GM19025 (cell line): ENCODE results near the gene PI4KB.

Experiments
- ATAC-seq: cut with Tn5 transposase; IDR thresholded peaks from one replicate; pipeline ENCODE4 v1.9.1; 2021; ENCODE audit warnings: mild to moderate bottlenecking, low read depth, moderate library complexity; ENCODE audit not compliant: unreplicated experiment

The PI4KB gene

GRCh38 chr1:151346769-151347522, 19.7 kb upstream of the PI4KB start, which contains the start of gene RFX5:
Gene RFX5 (minus strand): TSS chr1:151347252. CDS start chr1:151346320, 932 bp downstream.
- peak; percentile 97 for ATAC-seq

GRCh38 chr1:151346082-151346768, 19.0 kb upstream of the PI4KB start:
- no peak for ATAC-seq

- ATAC-seq = no peak
Measured at GRCh38 chr1:151344291-151344690, 17.1 kb upstream of the PI4KB start.

- no peak for ATAC-seq
Measured at GRCh38 chr1:151343587-151343986, 16.4 kb upstream of the PI4KB start.

- ATAC-seq = no peak
Measured at GRCh38 chr1:151342569-151342968, 15.4 kb upstream of the PI4KB start.

- ATAC-seq = no peak
Measured at GRCh38 chr1:151342021-151342420, 14.8 kb upstream of the PI4KB start.

DNA sequence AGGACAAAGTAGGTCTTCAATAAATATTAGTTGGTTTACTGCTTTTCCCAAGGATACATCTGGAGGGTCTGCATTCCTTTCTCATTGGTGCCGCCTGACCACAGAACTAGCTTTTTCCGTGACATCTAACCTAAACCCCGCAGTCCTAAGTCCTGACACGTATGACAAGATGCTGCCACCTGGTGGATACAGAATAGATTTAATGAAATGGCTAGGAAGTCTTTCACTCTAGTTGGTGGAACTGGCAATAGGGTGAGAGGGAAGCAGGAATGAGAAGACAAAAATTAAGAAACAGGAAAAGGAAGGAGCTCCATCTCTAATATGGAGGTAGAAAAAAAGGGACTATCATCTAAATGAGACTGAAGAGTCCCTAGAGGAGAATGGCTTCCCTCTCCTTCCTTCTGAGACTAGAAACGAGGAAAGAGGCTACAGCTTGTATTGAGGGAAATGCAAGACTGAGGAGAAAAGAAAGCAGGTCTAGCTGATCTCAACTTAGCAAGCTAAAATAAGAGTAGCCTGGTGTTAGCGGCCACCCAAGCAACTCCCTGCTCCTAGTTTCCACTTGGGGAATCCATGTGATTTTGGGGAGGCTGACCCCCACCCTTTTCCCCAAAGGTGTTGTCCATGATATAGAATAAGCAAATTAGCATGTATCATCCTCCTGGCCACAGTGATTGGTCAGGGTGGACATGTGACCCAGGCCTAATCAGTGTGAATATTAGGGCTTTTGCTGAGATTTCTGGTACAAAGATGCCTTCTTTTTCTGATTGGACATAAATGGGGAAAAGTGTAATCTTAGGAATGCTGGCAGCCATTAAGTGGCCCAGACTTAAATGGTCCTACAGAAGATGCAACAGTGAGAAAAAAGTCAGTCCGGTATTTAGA, 13.9 kb upstream of the PI4KB start:
- peak; percentile 57 for ATAC-seq

DNA sequence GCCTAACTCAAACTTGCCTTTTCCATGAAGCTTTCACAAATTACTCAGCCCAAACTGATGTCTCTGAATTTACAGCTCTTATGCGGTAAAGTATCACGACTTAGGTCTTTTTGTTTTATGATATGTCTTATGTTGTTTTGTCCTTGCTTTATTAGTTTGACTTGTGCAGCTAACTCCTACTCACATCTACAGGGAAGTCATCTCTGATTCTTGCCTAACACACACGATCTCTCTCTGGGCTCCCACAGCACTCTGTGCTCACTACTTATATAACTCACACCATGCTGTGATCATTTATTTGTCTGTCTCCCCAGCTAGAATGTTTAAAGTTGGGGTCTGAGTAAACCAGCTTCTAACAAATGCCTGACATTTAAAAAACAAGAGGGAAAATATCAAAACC, 9.3 kb upstream of the PI4KB start:
- ATAC-seq = no peak

DNA sequence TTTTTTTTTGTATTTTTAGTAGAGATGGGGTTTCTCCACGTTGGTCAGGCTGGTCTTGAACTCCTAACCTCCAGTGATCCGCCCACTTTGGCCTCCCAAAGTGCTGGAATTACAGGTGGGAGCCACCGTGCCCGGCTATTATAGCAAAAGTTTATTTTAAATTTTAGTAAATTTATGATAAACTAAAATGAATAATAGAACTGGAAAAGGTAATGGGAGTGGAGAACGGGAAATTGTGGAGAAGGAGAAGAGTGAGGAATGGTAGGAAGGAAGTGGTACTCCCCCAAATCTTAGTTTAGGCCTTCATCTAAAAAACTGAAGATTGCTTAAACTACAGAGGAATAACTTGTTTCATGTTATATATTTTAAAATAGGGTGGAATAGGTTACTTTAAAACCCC, 7.6 kb upstream of the PI4KB start:
- no peak for ATAC-seq

- peak; percentile 18 for ATAC-seq
Measured at GRCh38 chr1:151327903-151328674, 873 bp upstream of the PI4KB start.

DNA sequence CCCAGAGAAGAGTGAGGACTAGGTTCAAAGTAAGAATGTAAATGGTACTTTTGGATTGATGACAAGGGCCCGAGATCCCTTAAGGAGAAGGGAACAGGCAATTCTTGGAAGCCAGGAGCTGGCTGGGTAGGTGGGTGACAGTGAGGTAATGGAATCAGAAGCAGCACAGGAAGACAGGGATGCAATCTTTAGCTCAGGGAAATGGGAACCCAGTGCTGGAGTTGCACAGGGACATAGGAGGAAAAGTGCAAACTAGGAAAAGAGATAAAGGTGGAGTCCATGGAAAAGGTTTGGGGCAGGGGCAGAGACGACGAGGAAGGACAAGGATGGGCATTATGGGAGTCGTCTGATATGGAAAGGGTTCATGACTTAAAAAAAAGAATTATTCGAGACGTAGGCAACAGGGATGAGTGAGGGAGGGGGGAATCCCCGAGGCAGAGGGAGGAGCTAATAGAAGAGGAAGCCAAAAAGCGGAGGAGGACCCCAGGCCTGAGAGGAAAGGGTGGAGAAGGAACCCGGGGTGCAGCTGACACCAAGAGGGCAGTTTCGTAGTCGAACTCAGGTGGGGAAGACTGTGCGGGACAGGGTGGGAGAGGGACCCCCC, 495 bp downstream of the PI4KB start:
- ATAC-seq = peak; percentile 33

DNA sequence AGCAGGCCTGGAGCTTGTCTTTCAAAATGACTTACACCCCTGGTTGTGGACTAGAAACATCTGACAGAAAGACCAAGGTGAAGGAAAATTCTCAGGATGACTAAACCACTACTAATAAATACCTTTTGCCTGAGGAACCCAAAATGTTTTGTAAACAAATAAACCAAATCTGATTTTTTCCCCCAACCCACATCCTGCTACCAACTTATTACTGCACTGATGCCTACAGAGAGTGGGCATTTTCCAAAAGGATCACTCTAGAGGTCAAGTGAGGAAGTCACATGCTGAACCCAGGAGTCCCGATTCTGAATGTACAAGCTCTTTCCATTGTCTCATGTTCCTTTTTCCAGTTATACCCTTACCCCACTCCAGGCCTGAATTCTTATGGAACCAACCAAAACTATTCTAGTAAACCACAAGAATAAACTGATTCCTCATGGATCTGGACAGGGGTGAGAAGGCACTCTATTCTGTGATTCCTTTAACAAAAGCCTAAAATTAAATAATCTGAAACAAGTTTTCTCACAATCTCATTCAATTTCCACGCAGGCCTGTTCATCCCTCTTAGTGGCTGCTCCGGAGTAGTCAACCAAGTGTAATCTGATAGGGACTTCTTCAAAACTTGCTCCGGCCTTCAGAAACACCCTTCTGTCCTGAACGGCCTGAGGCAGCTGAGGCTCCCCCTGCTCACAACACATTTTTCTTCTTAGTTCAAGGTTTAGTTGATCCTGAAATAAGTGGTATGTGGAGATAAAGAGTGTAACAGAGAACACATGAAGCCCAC, 1.4 kb downstream of the PI4KB start:
- ATAC-seq = no peak

- ATAC-seq = no peak
Measured at GRCh38 chr1:151325231-151325630, 2.0 kb downstream of the PI4KB start.

GRCh38 chr1:151324390-151324930, 2.8 kb downstream of the PI4KB start:
- ATAC-seq = no peak

- ATAC-seq = no peak
Measured at GRCh38 chr1:151318975-151319374, 8.2 kb downstream of the PI4KB start.

DNA sequence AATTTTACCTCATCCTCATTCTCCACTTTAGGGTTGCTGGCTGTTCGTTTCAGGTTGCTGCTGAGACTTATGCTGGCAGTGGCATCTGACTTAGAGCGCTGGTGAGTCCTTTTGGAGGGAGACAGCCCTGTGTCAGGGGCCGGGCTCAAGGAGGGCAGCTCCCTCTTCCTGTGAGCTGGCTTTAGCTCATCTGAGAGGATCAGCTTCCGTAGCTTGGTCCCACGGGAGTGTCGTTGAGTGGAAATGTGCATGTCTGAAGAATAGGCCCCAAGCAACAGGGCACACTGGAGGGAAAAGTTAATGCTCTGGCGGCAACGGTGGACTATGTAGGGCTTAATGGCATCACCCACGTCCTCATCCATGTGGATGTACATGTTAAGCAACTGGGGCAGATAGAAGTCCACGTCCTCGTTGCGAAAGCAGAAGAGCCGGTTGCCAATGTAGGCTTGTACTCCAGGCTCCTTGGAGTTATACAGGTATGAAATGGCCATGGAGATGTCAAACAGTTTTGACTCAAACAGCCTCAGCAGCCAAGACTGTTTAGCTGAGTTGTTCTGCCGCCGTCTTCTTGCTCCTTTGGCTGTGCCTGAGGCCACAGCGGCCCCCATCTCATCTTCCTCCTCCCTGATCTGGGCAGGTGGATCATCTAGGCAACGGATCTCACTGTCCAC, 11.5 kb downstream of the PI4KB start:
- ATAC-seq = no peak

DNA sequence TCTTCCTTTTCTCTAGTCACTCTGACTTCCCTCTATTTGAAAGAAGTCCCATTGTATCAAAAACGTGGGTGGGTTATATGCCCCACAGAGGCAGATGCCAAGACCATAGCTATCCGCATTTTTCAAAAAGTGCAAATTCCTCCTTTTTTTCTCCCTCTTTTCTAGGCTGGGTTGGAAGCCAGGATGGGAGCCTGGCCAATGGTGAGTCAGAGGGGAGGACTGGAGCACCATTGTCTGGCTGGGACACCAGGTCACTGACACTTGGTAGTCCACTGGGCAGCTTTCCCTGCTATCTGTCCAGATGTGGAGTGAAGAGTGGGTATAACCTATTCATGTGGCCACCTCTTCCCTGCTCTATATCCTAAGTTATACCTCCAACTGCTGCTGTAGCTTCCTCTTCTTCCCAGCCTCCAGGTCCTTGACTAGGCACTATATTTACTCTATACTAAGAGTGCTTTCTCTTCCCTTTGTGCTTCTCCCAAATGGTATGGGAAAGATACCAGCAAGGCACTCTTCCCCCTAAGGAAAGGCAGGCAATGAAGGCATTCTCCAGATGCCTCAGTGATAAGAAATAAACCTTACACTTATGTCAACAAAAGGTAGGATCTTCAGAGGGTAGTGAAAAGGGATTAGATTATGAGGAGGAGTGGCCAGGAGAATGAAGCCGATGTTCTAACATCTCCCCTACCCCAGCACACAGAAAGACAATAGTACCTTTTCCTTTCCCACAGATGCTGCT, 12.9 kb downstream of the PI4KB start:
- ATAC-seq = no peak

DNA sequence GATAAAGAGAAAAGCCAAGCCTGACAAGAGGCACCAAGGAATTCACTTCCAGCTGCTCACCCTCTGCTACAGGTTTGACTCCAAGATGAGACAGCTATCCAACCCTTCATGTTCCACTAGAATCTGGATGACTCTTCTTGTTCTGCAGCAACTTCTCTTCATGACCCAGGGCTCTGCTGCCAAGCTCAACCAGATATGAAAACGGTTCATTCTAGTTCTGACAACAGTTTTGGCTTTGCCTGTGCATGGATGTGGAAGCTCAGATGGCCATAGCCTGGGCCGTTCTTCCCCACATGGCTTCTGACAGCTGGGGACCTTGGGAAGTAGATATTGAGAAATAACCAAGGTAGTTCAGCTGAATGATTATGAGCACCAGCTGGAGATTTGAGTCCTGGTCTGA, 13.7 kb downstream of the PI4KB start:
- ATAC-seq = no peak
